Astrocyte (in vitro differentiated cells and primary cell): Measurements from ENCODE around the gene MYO1A. TPM values are rescaled to one million over a fixed set of nuclear protein-coding genes. Genes with fewer than 3 reads are reported as not detected.

ENCODE experiments used
- DNase-seq: peaks from one replicate; pipeline ENCODE4 v3.0.0-alpha.2; 2010; ENCODE audit warnings: low read depth
- FAIRE-seq: peaks from 2 replicates; lab custom pipeline; 2011; peaks lifted over from hg19 to GRCh38; lab: Jason Lieb, UNC
- H2AFZ ChIP-seq: 2 replicates; pipeline ENCODE4 v1.6.0; 2012; ENCODE audit warnings: low read depth, low read length, inconsistent platforms
- H3K27ac ChIP-seq: 2 replicates; pipeline ENCODE4 v1.5.1; 2011; ENCODE audit warnings: low read depth, low read length, inconsistent platforms
- H3K27me3 ChIP-seq: 2 replicates; pipeline ENCODE4 v1.6.0; 2011; ENCODE audit warnings: low read length, inconsistent platforms; ENCODE audit not compliant: insufficient read depth
- H3K36me3 ChIP-seq: 2 replicates; pipeline ENCODE4 v1.5.1; 2011; ENCODE audit warnings: low read length, inconsistent platforms; ENCODE audit not compliant: insufficient read depth
- H3K4me1 ChIP-seq: 2 replicates; pipeline ENCODE4 v1.5.1; 2011; ENCODE audit warnings: low read length, inconsistent platforms; ENCODE audit not compliant: insufficient read depth
- H3K4me2 ChIP-seq: 2 replicates; pipeline ENCODE4 v1.6.0; 2012; ENCODE audit warnings: low read length, inconsistent platforms
- H3K4me3 ChIP-seq: 2 replicates; pipeline ENCODE4 v1.5.1; 2011; ENCODE audit warnings: low read depth, mild to moderate bottlenecking, low read length, inconsistent platforms; ENCODE audit not compliant: insufficient read depth
- H3K79me2 ChIP-seq: 2 replicates; pipeline ENCODE4 v1.6.0; 2012; ENCODE audit warnings: mild to moderate bottlenecking, low read length, inconsistent platforms; ENCODE audit not compliant: insufficient read depth
- H3K9ac ChIP-seq: 2 replicates; pipeline ENCODE4 v1.6.0; 2012; ENCODE audit warnings: mild to moderate bottlenecking, low read length, inconsistent platforms
- H3K9me3 ChIP-seq: 2 replicates; pipeline ENCODE4 v1.5.1; 2012; ENCODE audit warnings: low read depth, mild to moderate bottlenecking, low read length, inconsistent platforms; ENCODE audit not compliant: insufficient read depth
- H4K20me1 ChIP-seq: 2 replicates; pipeline ENCODE4 v1.6.0; 2012; ENCODE audit warnings: low read length, inconsistent platforms; ENCODE audit not compliant: insufficient read depth
- H3K27ac Mint-ChIP-seq: one replicate; pipeline ENCODE4 v1.8.0; 2021; ENCODE audit warnings: mild to moderate bottlenecking, mixed read lengths; ENCODE audit not compliant: unreplicated experiment
- H3K27me3 Mint-ChIP-seq: one replicate; pipeline ENCODE4 v1.8.0; 2021; ENCODE audit warnings: low read depth, mixed read lengths; ENCODE audit not compliant: unreplicated experiment
- H3K36me3 Mint-ChIP-seq: one replicate; pipeline ENCODE4 v1.8.0; 2021; ENCODE audit warnings: low read depth, mixed read lengths; ENCODE audit not compliant: unreplicated experiment
- H3K4me1 Mint-ChIP-seq: one replicate; pipeline ENCODE4 v1.8.0; 2021; ENCODE audit warnings: low read depth, mixed read lengths; ENCODE audit not compliant: unreplicated experiment
- H3K4me3 Mint-ChIP-seq: one replicate; pipeline ENCODE4 v1.8.0; 2021; ENCODE audit warnings: mild to moderate bottlenecking, moderate library complexity, mixed read lengths; ENCODE audit not compliant: unreplicated experiment
- H3K9me3 Mint-ChIP-seq: one replicate; pipeline ENCODE4 v1.8.0; 2021; ENCODE audit warnings: mild to moderate bottlenecking, mixed read lengths; ENCODE audit not compliant: unreplicated experiment
- EZH2 ChIP-seq: IDR thresholded peaks from 2 replicates; pipeline ENCODE4 v1.6.1; 2012; ENCODE audit warnings: mild to moderate bottlenecking, low read length, inconsistent platforms; ENCODE audit not compliant: insufficient read depth
- total RNA-seq: library from RNA; stranded (reverse); gene quantifications from 2 replicates; pipeline ENCODE4 v1.2.1, GENCODE V29; 2021
- TF ChIP-seq, protein P1 (sequence below): IDR thresholded peaks from 2 replicates; pipeline ENCODE4 v1.5.1; 2011; ENCODE audit warnings: low read depth, mild to moderate bottlenecking, inconsistent platforms, low read length, moderate library complexity; ENCODE audit not compliant: insufficient read depth

The MYO1A gene
- total RNA-seq, 1 donor from 2014 or later, result 0.34 TPM

DNA sequence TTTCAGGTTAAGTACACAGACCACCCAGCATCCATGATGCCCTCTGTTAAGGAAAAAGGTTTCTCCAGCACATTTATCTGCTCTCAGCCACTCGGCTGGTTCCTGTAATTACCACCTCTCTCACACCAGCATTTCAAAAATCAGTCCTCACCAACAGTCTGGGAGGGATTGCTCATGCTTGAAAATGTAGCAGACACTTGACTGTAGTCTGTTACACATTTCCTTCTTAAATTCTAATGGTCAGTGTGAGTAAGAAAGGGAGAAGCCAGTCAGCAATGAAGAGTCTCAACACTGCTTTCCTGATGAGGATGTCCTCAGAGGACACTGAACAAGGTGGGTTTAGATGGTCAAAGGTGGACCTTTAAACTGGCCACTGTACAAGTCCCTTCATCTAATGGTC lies 49.5 kb downstream of the MYO1A start:
- no peak for FAIRE-seq
- H3K4me3 Mint-ChIP-seq, result no peak overlapping the region
- no peak overlapping the region for H3K27ac ChIP-seq
- DNase-seq, result no peak
- peaks cover 27% of the 10 kb centered on the region for H3K36me3 Mint-ChIP-seq
- H3K27me3 Mint-ChIP-seq, result peaks cover 6% of the 10 kb centered on the region
- no peak overlapping the region for H2AFZ ChIP-seq
- H3K9me3 Mint-ChIP-seq, result no peaks in the 10 kb centered on the region
- H4K20me1 ChIP-seq, result peaks cover 89% of the 10 kb centered on the region
- no peaks in the 10 kb centered on the region for H3K9me3 ChIP-seq
- no peak overlapping the region for H3K9ac ChIP-seq
- H3K36me3 ChIP-seq, result peaks cover 33% of the 10 kb centered on the region
- peaks cover 24% of the 10 kb centered on the region for H3K4me1 Mint-ChIP-seq
- TF ChIP-seq, protein P1, sequence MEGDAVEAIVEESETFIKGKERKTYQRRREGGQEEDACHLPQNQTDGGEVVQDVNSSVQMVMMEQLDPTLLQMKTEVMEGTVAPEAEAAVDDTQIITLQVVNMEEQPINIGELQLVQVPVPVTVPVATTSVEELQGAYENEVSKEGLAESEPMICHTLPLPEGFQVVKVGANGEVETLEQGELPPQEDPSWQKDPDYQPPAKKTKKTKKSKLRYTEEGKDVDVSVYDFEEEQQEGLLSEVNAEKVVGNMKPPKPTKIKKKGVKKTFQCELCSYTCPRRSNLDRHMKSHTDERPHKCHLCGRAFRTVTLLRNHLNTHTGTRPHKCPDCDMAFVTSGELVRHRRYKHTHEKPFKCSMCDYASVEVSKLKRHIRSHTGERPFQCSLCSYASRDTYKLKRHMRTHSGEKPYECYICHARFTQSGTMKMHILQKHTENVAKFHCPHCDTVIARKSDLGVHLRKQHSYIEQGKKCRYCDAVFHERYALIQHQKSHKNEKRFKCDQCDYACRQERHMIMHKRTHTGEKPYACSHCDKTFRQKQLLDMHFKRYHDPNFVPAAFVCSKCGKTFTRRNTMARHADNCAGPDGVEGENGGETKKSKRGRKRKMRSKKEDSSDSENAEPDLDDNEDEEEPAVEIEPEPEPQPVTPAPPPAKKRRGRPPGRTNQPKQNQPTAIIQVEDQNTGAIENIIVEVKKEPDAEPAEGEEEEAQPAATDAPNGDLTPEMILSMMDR, result no peak
- no peak for TF ChIP-seq EZH2
- peaks cover 60% of the 10 kb centered on the region for H3K79me2 ChIP-seq
- peaks cover 2% of the 10 kb centered on the region for H3K4me1 ChIP-seq
- no peak overlapping the region for H3K4me2 ChIP-seq
- no peaks in the 10 kb centered on the region for H3K27me3 ChIP-seq
- peak overlapping the region; percentile 4 for H3K27ac Mint-ChIP-seq
- no peak overlapping the region for H3K4me3 ChIP-seq

- DNase-seq (no peak), FAIRE-seq (no peak)
- H3K27me3 Mint-ChIP-seq, result peaks cover 6% of the 10 kb centered on the region
- H3K27ac Mint-ChIP-seq, result no peak overlapping the region
- no peaks in the 10 kb centered on the region for H3K27me3 ChIP-seq
- TF ChIP-seq, protein P1, result no peak
- TF ChIP-seq EZH2, result no peak
- no peak overlapping the region for H2AFZ ChIP-seq
- peaks cover 51% of the 10 kb centered on the region for H3K79me2 ChIP-seq
- no peaks in the 10 kb centered on the region for H3K4me1 ChIP-seq
- peaks cover 31% of the 10 kb centered on the region for H3K36me3 Mint-ChIP-seq
- H3K4me3 Mint-ChIP-seq, result no peak overlapping the region
- no peak overlapping the region for H3K4me3 ChIP-seq
- no peaks in the 10 kb centered on the region for H3K9me3 Mint-ChIP-seq
- H3K4me2 ChIP-seq, result no peak overlapping the region
- no peak overlapping the region for H3K9ac ChIP-seq
- no peak overlapping the region for H3K27ac ChIP-seq
- H4K20me1 ChIP-seq, result peaks cover 79% of the 10 kb centered on the region
- peaks cover 31% of the 10 kb centered on the region for H3K36me3 ChIP-seq
- no peaks in the 10 kb centered on the region for H3K9me3 ChIP-seq
- H3K4me1 Mint-ChIP-seq, result peaks cover 18% of the 10 kb centered on the region
These were observed 50.5 kb downstream of the MYO1A start for GRCh38 chr12:56999456-56999855.

DNA sequence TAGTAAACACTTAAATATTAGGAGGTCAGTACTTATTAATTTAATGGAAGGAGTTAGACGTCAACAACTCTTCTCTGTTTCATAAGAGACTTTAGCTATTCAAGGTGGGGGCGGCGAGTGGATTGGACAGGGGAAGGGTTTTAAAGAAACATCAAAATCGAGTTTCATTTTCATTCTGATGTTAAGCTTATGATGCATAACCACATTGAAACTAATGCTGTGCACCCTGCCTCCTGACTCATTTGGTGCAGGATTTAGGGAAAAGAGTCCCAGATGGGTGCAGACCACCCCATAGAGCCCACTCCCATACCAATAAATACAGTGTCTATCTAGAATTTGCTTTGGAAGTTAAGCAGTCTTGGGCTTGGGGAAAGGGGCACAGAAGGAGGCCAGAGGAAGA lies 50.9 kb downstream of the MYO1A start:
- FAIRE-seq (peak; percentile 26), DNase-seq (no peak)
- no peak overlapping the region for H3K9ac ChIP-seq
- H3K4me1 ChIP-seq, result no peaks in the 10 kb centered on the region
- peaks cover 18% of the 10 kb centered on the region for H3K4me1 Mint-ChIP-seq
- peaks cover 26% of the 10 kb centered on the region for H3K36me3 Mint-ChIP-seq
- peaks cover 46% of the 10 kb centered on the region for H3K79me2 ChIP-seq
- H3K27ac Mint-ChIP-seq, result no peak overlapping the region
- no peak overlapping the region for H2AFZ ChIP-seq
- H3K27me3 ChIP-seq, result no peaks in the 10 kb centered on the region
- H3K4me3 Mint-ChIP-seq, result no peak overlapping the region
- H4K20me1 ChIP-seq, result peaks cover 75% of the 10 kb centered on the region
- H3K4me3 ChIP-seq, result no peak overlapping the region
- TF ChIP-seq EZH2, result no peak
- TF ChIP-seq, protein P1, result no peak
- H3K4me2 ChIP-seq, result no peak overlapping the region
- no peak overlapping the region for H3K27ac ChIP-seq
- H3K36me3 ChIP-seq, result peaks cover 27% of the 10 kb centered on the region
- H3K27me3 Mint-ChIP-seq, result peaks cover 6% of the 10 kb centered on the region
- H3K9me3 Mint-ChIP-seq, result no peaks in the 10 kb centered on the region
- no peaks in the 10 kb centered on the region for H3K9me3 ChIP-seq
